PC-3 (cell line): ENCODE data around the gene MIAT.

Source experiments
- EZH2 ChIP-seq: fragments of 300-600 bp; sonication (generic); IDR thresholded peaks from one replicate; pipeline ENCODE4 v1.6.1; 2017; ENCODE audit warnings: antibody characterized with exemption, mild to moderate bottlenecking, low read length; ENCODE audit not compliant: unreplicated experiment
- TF ChIP-seq, protein P1 (sequence below): fragments of 300-600 bp; sonication (generic); conservative IDR thresholded peaks from 2 replicates; pipeline ENCODE4 v1.5.1; 2017; ENCODE audit warnings: antibody characterized with exemption, low read depth, mild to moderate bottlenecking, low read length

DNA sequence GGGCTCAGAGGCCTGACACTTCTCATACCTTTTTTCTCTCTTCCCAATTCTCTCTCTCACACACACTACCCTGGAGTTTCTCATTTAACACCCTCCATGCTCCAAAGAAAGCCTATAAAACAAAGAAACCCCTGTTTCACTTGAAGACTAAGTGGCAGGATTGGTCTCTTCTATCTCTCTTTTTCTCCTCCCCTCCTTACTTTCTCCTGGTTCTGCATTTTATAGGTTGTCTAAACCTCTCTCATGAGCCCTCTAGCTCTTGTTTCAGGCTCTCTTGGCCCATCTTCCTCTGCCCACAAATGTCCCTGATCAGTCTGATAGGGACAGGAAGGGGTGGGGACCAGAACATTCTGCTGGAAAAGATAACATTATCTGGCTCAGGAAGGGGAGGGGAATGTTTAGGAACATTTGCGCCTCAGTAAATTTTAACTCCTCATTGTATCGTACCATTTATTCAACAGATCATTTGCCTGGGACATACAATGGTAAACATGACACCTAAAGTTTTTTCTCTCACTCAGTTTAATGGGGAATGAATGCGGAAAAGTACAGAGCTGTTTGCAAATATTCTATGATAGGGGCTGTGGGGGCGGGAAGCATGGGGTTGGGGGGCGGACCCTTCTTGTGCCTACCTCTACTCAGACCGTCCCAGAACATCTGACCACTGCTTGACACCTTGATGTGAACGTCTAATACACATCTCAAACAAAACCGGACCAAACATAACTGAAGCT is 24.8 kb upstream of the MIAT start:
- TF ChIP-seq, protein P1, sequence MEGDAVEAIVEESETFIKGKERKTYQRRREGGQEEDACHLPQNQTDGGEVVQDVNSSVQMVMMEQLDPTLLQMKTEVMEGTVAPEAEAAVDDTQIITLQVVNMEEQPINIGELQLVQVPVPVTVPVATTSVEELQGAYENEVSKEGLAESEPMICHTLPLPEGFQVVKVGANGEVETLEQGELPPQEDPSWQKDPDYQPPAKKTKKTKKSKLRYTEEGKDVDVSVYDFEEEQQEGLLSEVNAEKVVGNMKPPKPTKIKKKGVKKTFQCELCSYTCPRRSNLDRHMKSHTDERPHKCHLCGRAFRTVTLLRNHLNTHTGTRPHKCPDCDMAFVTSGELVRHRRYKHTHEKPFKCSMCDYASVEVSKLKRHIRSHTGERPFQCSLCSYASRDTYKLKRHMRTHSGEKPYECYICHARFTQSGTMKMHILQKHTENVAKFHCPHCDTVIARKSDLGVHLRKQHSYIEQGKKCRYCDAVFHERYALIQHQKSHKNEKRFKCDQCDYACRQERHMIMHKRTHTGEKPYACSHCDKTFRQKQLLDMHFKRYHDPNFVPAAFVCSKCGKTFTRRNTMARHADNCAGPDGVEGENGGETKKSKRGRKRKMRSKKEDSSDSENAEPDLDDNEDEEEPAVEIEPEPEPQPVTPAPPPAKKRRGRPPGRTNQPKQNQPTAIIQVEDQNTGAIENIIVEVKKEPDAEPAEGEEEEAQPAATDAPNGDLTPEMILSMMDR: no peak
- TF ChIP-seq EZH2: no peak
